GM21825 (cell line): Measurements from ENCODE around the gene KCND3.
"Not testable (repeated sequence)": the region's sequence is repeated elsewhere in the genome, so short reads cannot be mapped to it uniquely, and the experiment has no call there.

ENCODE experiments used
- ATAC-seq: cut with Tn5 transposase; IDR thresholded peaks from one replicate; pipeline ENCODE4 v1.9.1; 2021; ENCODE audit warnings: mild to moderate bottlenecking, moderate library complexity; ENCODE audit not compliant: unreplicated experiment

KCND3 gene

GRCh38 chr1:111818546-111818945 is 170.9 kb downstream of the KCND3 start:
- no peak for ATAC-seq

GRCh38 chr1:111818081-111818480 is 171.4 kb downstream of the KCND3 start:
- ATAC-seq: no peak

- no peak for ATAC-seq
These were observed 174.8 kb downstream of the KCND3 start for GRCh38 chr1:111814642-111815041.

DNA sequence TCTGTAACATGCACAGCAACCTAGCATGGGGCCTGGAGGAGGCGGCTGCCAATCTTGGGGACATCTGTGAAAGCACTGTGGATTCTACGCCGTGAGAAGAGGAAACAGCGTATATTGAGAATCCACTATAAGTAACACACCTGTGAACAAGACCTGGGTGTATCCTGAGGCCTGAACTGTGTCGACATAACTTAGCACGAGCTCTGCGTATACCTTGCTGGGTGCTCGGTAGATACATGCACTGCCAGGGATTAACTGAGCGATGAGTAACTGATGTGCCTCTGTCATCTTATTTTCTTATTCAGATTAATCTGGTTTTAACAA is 175.2 kb downstream of the KCND3 start:
- ATAC-seq: no peak

- ATAC-seq: no peak
These were observed 175.8 kb downstream of the KCND3 start for GRCh38 chr1:111813440-111814304.

GRCh38 chr1:111812306-111812705 is 177.2 kb downstream of the KCND3 start:
- ATAC-seq: no peak

DNA sequence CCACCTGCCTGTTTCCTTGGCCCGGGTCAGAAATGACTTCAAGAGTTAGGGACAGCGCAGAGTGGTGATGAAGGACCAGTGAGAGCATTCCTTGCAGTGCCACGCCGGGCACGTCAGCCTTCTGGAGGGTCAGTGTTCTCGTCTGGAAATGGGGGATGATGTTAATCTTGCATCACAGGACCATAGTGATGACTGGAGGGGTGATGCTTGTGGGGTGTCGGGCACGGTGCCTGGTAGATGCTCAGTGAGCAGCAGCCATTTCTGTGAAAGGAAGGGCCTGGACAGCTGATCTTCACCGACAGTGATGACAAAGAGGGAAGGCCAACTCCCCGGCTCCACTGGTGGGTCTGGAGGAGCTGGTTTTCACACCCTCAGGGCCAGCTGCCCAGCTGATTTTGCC is 177.6 kb downstream of the KCND3 start:
- ATAC-seq: no peak

- ATAC-seq: no peak
These were observed 184.2 kb downstream of the KCND3 start for GRCh38 chr1:111805251-111805650.

DNA sequence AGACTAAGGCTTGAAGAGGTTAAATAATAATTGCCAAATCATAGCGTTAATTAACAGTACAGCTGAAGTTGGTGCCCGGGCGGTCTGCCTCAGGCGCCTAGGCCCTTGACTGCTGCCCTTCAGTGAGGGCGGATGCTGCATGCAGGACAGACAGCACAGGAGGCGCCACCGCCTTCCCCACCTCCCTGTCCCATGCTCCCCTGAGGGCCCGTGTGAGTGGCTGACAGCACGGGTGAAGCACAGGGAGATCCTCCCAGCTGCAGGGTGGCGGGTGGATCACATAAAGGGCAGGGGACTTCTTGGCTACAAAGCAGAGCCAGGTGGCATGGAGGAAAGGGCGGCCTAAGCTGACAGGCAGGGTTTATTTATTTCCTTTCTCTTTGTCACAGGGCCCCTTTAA is 184.7 kb downstream of the KCND3 start:
- ATAC-seq: no peak

- ATAC-seq: no peak
These were observed 185.5 kb downstream of the KCND3 start for GRCh38 chr1:111803951-111804350.

DNA sequence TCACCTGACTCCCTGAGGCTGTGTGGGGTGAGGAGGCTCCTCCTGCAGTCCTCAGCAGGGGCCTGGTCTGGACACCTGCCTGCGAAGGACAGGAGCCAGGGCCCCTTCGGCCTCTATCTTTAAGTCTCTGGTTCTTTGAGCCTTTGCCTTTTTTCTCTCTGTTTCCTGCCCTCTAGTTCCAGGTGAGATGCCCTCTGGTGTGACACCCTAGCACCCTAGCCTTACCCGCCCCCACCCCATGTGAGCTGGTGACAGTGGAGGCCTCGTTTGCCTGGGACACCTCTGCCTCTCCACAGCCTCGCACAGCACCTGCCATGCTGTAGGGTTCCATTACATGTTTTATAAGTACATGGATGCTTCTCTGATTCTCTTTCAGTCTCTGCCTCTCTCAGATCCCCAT is 186.5 kb downstream of the KCND3 start:
- ATAC-seq: no peak

- ATAC-seq: no peak
These were observed 187.4 kb downstream of the KCND3 start for GRCh38 chr1:111802110-111802509.

DNA sequence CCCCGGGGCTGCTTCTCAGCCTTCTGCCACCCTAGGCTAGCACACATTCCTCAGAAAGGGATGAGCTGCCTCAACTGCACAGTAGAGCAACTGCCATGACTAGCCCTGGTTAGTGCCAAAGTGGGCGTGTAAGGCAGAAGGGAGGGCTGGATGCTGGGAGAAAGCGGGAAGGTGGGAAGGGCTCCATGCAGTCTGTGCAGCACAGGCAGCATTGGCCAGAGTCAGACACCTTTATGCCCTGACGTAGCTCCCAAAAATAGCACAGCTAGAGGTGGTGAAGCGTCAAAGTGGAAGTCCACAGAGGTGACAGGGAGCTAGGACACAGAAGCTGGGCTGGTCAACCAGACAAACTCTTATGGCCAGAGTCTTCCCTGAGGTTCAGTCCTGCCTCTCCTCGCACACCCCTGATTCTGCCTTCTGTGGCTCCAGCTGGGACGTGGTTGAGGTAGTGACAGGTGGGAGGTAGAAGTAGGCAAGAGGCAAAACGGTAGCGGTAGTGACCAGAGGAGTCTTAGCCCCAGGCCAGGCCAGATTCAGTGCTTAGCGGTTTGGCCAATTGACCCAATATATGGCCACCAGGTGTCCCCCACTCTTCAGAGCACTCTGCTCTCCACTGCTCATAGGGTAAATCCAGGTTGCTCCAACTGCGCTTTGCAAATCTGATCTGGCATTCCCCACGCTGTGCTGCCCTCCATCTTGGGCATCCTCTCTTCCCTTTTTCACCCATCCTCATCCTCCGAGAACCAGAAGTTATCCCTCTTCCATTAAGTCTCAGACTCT is 188.2 kb downstream of the KCND3 start:
- no peak for ATAC-seq

DNA sequence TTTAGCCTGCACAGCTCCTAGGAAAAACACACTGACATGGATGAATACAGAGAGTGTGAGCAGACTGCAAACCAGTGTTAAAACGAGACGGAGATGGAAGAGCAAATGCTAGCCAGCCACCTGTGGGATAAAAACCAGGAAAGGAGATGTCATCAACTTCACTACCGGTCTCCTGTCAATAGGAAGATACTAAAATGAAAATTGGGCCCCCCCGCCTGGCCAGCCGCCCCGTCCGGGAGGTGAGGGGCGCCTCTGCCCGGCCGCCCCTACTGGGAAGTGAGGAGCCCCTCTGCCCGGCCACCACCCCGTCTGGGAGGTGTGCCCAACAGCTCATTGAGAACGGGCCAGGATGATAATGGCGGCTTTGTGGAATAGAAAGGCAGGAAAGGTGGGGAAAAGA is 189.7 kb downstream of the KCND3 start:
- not testable (repeated sequence) for ATAC-seq

GRCh38 chr1:111798580-111798979 is 190.9 kb downstream of the KCND3 start:
- no peak for ATAC-seq

DNA sequence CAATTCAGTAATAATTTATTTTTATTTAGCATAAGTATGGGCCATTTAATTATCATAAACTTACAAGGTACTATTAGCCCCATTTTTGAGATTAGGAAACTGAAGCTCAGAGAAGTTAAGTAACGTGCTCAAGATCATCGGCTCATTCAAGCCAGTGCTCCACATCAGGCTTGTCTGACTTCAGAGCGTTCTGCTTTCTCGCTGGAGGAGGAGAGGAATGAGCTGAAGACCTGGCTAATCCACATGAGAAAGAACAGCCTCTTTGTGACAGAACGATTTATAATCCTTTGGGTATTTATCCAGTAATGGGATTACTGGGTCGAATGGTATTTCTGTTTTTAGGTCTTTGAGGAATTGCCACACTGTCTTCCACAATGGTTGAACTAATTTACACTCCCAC is 194.1 kb downstream of the KCND3 start:
- no peak for ATAC-seq

DNA sequence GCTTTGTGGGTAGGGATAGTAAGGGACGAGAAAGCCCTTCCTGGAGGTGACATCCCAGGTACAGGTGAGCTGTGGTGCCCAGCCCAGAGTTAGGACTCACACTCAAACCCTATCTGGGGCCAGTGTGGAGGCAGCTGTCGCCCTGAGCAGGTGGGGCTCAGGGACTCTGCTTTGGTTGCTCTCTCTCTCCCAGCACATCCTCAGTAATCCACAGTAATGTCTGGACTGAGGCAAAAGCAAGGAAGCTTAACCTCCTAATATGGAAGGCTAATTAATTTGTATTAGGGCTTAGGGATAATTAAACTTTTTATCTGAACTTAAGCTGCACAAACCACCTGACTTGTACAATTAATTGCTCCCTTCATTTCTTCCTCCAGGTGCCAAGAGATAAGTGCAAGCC is 195.5 kb downstream of the KCND3 start:
- ATAC-seq: no peak

DNA sequence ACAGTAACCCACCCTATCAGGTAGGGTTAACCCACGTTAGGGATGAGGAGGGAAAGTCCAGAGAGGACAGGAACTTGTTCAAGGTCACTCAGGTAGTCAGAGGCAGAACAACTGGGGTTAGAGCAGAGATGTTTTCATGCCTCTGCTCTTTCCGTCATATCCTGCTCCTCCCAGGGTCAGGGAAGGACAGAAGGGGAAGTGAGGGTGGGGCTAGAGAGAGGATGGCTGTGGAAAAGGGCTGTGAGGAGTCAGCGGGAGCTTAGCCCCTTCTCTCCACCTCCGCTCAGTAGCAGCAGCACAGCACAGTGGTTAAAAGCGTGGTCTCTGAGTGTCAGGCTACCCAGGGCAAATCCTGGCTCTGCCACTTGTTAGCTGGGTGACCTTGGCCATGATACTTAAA is 197.2 kb downstream of the KCND3 start:
- no peak for ATAC-seq

GRCh38 chr1:111791776-111792175 is 197.7 kb downstream of the KCND3 start:
- no peak for ATAC-seq

- ATAC-seq: no peak
These were observed 199.7 kb downstream of the KCND3 start for GRCh38 chr1:111789666-111790316.

DNA sequence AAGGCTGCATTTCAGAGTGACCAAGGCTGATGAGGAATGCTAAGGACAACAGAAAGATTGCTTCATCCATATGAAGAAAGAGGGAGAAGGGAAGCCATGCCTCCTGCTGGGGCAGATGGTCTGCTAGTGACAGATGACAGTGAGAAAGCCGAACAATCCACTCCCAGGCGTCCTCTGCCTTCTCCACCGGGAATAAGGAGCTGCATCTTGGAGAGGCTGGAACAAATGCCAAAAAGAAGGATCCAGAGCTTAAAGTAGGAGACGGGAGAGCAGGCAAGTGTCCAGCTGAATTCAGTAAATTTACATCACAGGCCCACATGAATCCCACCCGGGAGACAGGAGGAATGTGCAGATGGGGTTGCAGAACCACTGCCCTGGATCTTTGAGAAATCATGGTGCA is 200.3 kb downstream of the KCND3 start:
- no peak for ATAC-seq

DNA sequence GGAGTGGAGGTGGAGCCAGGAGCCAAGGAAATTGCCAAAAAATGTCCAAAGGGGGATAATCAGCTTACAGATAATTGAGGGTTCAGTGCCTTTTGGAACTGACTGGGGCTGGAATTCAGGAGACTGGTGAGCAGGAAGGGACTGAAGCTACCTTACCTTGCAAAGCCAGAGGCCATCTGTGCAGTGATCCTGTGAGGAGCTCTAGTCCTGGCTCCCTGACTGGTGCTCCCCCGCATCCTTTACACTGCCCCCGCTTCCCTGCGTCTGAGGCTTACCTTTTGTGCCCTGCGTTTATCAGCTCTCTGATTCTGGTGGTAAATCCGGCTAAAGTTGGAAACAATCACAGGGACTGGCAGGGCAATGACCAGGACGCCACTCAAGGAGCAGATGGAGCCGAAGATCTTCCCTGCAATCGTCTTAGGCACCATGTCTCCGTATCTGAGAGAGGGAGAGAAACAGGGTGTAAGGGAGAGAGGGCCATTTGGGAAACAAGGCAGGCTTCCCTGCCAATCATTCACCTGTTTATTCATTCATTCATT is 202.7 kb downstream of the KCND3 start:
- ATAC-seq: no peak
